SK-N-MC (cell line): ENCODE data around the gene MVK.

ENCODE experiments used
- EZH2 ChIP-seq: fragments of 200-600 bp; sonication (generic); IDR thresholded peaks from one replicate; pipeline ENCODE4 v1.6.1; 2017; ENCODE audit warnings: antibody characterized with exemption
- POLR2AphosphoS5 ChIP-seq: IDR thresholded peaks from 2 replicates; pipeline ENCODE4 v1.6.1; 2012; ENCODE audit warnings: mild to moderate bottlenecking, low read depth, low read length, borderline replicate concordance

GRCh38 chr12:109592195-109592904, 18.8 kb downstream of the MVK start:
- TF ChIP-seq POLR2AphosphoS5 (no peak), EZH2 (no peak)
